ENCODE data around the gene GVQW3. TPM values are rescaled to one million over a fixed set of nuclear protein-coding genes. Genes with fewer than 3 reads are reported as not detected.

The GVQW3 gene
- total and polyA plus RNA-seq, 2 of the 13 experiments (the other 11 are each of a cell fraction or from before 2014, with no cell fraction given) = 5.0 to 5.6 TPM

GRCh38 chr11:76395296-76395695 is 14.2 kb downstream of the GVQW3 start:
- FAIRE-seq = no peak
- CTCF ChIA-PET (ENCODE audit: low intra/inter-chr PET ratio, low total read pairs) = no interaction called here
- TF ChIP-seq SMAD1 (CRISPR knock-in tag; IDR thresholded peaks at IDR 0.05; ENCODE audit: borderline replicate concordance, low read depth) (no peak), ZBTB7B (CRISPR knock-in tag; IDR thresholded peaks at IDR 0.05) (no peak), PTBP1 (IDR thresholded peaks at IDR 0.05; ENCODE audit: low read depth, low read length, poor library complexity, severe bottlenecking) (no peak), ZNF574 (CRISPR knock-in tag; IDR thresholded peaks at IDR 0.05) (no peak), JUN (CRISPR knock-in tag; IDR thresholded peaks at IDR 0.05) (no peak), CHCHD3 (CRISPR knock-in tag; IDR thresholded peaks at IDR 0.05) (no peak), ETS1 (CRISPR knock-in tag; IDR thresholded peaks at IDR 0.05) (no peak), DPF2 (CRISPR knock-in tag; IDR thresholded peaks at IDR 0.05; ENCODE audit: borderline replicate concordance, low read depth) (no peak), ELF3 (CRISPR knock-in tag; IDR thresholded peaks at IDR 0.05) (no peak), ZNF644 (CRISPR knock-in tag; IDR thresholded peaks at IDR 0.05; ENCODE audit: low read depth) (no peak), HOXA3 (CRISPR knock-in tag; IDR thresholded peaks at IDR 0.05) (no peak)
- TF ChIP-seq, protein P1, sequence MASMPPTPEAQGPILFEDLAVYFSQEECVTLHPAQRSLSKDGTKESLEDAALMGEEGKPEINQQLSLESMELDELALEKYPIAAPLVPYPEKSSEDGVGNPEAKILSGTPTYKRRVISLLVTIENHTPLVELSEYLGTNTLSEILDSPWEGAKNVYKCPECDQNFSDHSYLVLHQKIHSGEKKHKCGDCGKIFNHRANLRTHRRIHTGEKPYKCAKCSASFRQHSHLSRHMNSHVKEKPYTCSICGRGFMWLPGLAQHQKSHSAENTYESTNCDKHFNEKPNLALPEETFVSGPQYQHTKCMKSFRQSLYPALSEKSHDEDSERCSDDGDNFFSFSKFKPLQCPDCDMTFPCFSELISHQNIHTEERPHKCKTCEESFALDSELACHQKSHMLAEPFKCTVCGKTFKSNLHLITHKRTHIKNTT (CRISPR knock-in tag; IDR thresholded peaks at IDR 0.05) = no peak
- TF ChIP-seq, protein P2, sequence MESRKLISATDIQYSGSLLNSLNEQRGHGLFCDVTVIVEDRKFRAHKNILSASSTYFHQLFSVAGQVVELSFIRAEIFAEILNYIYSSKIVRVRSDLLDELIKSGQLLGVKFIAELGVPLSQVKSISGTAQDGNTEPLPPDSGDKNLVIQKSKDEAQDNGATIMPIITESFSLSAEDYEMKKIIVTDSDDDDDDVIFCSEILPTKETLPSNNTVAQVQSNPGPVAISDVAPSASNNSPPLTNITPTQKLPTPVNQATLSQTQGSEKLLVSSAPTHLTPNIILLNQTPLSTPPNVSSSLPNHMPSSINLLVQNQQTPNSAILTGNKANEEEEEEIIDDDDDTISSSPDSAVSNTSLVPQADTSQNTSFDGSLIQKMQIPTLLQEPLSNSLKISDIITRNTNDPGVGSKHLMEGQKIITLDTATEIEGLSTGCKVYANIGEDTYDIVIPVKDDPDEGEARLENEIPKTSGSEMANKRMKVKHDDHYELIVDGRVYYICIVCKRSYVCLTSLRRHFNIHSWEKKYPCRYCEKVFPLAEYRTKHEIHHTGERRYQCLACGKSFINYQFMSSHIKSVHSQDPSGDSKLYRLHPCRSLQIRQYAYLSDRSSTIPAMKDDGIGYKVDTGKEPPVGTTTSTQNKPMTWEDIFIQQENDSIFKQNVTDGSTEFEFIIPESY (CRISPR knock-in tag; IDR thresholded peaks at IDR 0.05) = no peak
- TF ChIP-seq, protein P3, sequence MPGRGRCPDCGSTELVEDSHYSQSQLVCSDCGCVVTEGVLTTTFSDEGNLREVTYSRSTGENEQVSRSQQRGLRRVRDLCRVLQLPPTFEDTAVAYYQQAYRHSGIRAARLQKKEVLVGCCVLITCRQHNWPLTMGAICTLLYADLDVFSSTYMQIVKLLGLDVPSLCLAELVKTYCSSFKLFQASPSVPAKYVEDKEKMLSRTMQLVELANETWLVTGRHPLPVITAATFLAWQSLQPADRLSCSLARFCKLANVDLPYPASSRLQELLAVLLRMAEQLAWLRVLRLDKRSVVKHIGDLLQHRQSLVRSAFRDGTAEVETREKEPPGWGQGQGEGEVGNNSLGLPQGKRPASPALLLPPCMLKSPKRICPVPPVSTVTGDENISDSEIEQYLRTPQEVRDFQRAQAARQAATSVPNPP (CRISPR knock-in tag; IDR thresholded peaks at IDR 0.05) = no peak
- TF ChIP-seq, protein P4, sequence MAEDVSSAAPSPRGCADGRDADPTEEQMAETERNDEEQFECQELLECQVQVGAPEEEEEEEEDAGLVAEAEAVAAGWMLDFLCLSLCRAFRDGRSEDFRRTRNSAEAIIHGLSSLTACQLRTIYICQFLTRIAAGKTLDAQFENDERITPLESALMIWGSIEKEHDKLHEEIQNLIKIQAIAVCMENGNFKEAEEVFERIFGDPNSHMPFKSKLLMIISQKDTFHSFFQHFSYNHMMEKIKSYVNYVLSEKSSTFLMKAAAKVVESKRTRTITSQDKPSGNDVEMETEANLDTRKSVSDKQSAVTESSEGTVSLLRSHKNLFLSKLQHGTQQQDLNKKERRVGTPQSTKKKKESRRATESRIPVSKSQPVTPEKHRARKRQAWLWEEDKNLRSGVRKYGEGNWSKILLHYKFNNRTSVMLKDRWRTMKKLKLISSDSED (CRISPR knock-in tag; IDR thresholded peaks at IDR 0.05) = no peak

More at GRCh38 chr11:76395296-76395695, 14.2 kb downstream of the GVQW3 start:
- Histone ChIP-seq H3K27me3 (ENCODE audit: control insufficient read depth in 1 of 2, insufficient read depth in 2 of 2, low read length in 2 of 2) (no peaks in the 10 kb centered on the region), H3K27ac (ENCODE audit: extremely low read length, insufficient read depth, low read length) (no peak overlapping the region), H3K4me3 (replicated peaks in 1 of 3; ENCODE audit: insufficient read depth in 1 of 3, low read depth in 2 of 3, low read length in 3 of 3) (no peak overlapping the region), H3K4me1 (ENCODE audit: insufficient read depth, low read length) (peaks cover 20% of the 10 kb centered on the region), H3K9ac (ENCODE audit: insufficient read depth, low read depth, low read length) (no peak overlapping the region), H3K9me3 (ENCODE audit: low read length) (no peaks in the 10 kb centered on the region), H2AFZ (ENCODE audit: low read length) (no peak overlapping the region), H3K4me2 (ENCODE audit: low read depth, low read length) (no peak overlapping the region), H3K36me3 (replicated peaks in 1 of 2; ENCODE audit: control insufficient read depth in 1 of 2, insufficient read depth in 2 of 2, low read length in 2 of 2) (no peaks in the 10 kb centered on the region), H4K20me1 (ENCODE audit: insufficient read depth, low read length) (no peaks in the 10 kb centered on the region), H3K79me2 (ENCODE audit: insufficient read depth, low read length) (no peaks in the 10 kb centered on the region)
- POLR2A ChIA-PET = no interaction called here
- in situ Hi-C loops (cut with HindIII; ENCODE audit: extremely low pct_ligation_motif_present, low pct_unique_long_range_greater_than_20kb) (no loop called here), intact Hi-C loops (cut with micrococcal nuclease; ENCODE audit: unreplicated experiment) (no loop called here)
- BruUV-seq (replicated peaks) = no TSS peak
- ATAC-seq = no peak
- no peak for DNase-seq (ENCODE audit: low spot score)
- 85% methylated on average over 1 of the region's 1 CpG for WGBS (ENCODE audit: low lambda C conversion rate)
